ENCODE measurements around the gene EDN3.

DNA sequence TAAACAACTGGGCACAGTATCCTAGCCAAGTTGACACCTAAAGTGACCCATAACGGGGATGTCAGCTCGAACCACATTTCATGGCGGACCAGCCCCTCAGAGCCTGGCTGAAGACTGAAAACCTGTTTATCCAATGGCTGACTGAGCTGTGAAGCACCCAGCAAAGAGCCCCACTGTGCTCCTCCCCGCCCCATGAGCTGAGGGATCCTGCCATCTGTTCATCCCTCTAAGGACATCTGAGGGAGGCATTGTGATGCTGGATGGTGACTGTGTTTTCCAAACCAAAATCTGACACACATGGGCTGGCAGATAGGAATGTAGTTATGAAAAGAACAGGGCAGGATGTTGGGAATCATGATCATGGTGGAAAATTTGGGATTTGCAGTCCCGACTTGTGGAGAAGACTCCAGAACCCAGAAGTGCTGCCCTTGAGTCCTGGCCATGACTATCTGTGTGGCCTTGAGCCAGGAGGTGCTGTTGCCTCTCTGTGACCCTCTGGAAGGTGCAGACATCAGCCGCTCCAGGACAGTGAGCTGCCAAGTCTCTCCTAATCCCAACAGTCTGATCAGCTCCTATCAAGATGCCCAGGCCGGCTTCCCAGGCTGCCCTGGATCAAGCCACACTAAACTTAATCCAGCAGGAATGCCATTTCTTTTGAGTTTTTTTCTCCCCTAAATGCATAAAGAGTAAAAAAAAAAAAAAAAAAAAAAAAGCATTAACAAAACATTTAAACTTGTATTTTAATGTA is 5.7 kb downstream of the EDN3 start:
- TF ChIP-seq POLR2A (IDR thresholded peaks at IDR 0.05; ENCODE audit: low read depth) (no peak), EP300 (IDR thresholded peaks at IDR 0.05) (no peak), POLR2AphosphoS5 (IDR thresholded peaks at IDR 0.05) (no peak)
- TF ChIP-seq, protein P1, sequence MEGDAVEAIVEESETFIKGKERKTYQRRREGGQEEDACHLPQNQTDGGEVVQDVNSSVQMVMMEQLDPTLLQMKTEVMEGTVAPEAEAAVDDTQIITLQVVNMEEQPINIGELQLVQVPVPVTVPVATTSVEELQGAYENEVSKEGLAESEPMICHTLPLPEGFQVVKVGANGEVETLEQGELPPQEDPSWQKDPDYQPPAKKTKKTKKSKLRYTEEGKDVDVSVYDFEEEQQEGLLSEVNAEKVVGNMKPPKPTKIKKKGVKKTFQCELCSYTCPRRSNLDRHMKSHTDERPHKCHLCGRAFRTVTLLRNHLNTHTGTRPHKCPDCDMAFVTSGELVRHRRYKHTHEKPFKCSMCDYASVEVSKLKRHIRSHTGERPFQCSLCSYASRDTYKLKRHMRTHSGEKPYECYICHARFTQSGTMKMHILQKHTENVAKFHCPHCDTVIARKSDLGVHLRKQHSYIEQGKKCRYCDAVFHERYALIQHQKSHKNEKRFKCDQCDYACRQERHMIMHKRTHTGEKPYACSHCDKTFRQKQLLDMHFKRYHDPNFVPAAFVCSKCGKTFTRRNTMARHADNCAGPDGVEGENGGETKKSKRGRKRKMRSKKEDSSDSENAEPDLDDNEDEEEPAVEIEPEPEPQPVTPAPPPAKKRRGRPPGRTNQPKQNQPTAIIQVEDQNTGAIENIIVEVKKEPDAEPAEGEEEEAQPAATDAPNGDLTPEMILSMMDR (IDR thresholded peaks at IDR 0.05): no peak
